ENCODE measurements around the gene TBKBP1.
A peak's percentile ranks its signal among the peaks of the same experiment; 100 is the strongest.
"Not testable (repeated sequence)": the region's sequence is repeated elsewhere in the genome, so short reads cannot be mapped to it uniquely, and the experiment has no call there.

Gene TBKBP1

DNA sequence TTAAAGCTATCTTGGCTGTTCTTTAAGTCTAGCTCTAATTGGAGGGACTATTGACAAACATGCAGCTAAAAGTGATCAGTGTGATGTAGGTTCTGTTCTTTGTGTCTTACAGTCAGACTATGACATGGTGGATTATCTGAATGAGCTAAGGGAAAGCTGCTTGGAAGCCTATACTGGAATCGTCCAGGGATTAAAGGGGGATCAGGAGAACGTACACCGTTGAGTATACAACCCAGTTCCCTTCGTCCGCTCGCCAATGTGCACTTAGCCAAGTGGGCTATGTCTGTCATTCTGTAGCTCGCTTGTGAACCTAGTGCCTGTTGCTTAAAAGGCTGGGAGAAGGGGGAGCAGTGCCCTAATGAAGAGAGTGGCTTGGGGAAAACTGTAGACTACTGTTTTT is 15.8 kb upstream of the TBKBP1 start:
- no peak for DNase-seq

DNA sequence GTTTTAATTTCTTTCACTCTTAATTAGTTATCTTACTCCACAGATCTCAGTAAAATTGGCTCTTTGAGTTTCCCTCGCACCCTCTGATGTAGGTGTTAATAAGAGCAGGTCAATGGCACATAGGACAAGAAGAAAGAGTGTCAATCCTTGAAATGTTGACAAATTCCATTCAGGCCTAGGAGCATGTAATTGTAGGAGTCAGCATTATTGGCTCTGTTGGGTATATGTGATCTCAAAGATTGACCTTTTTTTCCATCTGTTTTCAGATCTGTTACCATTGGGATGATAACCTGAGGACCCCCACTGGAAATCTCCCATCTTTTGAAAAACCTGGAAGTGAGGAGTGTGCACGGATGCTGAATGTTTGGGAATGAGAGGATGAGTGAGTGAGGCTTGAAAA is 11.8 kb upstream of the TBKBP1 start:
- DNase-seq: no peak

DNA sequence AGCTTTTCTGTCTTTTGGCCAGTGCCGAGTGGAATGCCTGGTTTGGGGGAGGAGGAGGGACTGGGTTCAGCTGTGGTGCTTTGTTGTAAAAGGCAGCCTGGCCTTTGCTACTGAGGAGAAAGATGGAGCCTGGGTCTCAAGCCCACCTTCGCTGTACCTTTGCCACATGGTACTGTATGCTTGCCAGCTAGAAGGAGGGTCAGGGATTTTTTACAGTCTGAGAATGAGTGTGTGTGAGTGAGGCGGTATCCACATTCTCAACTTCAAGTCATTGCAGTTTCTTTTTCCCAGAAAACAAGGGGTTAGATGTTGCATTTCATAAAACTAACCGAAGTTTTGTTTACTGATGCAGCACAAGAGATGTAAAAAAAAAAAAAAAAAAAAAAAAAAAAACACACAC is 11.2 kb upstream of the TBKBP1 start:
- DNase-seq: not testable (repeated sequence)

DNA sequence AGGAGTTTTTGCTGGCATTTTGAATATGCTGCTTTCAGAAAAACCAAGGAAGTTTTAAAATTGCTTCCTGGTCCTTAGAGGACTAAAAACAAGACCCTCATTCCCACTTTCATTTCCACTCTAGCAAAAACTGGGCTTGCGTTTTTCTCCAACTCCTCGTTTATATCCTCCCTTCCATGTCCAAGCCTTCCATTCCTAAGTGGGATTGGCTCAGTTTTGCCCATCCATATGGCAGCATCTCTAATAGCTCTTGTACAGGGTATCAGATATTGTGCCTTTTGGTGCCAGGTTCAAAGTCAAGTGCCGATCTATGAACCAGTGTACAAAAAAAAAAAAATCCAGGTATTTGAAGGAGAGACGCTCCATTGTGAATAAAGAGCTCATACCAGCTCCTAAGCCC is 9.9 kb upstream of the TBKBP1 start:
- DNase-seq: no peak

DNA sequence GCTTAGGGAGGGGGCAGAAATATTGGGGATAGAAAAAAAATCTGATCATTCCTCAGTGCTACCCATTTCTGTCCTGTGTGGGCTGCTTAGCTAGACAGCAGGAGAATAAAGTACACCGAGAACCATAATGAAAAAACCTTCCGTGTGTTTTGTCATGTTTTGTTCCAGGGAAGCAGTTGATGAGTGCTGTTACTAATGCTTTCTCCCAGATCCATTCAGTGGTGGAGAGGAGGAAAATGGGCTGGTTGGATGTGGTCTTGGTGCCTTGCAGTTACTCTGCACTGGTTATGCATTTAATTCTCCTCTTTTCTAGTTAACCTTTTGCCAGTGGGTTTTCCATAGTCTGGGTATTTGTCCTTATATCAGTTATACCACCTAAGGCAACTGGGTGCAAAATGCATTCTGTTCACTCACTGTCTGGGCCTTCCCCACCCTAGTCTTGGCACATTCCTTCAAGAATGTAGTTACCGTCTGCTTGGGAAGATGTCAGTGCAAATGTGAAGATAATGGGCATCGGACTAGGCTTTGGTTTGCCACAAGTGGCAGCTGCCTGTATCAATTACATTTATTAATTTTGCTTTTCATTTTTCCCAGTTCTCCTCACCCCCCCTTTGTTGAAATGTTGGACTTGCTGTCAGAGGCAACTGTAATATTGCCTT is 9.3 kb upstream of the TBKBP1 start:
- no peak for DNase-seq

DNA sequence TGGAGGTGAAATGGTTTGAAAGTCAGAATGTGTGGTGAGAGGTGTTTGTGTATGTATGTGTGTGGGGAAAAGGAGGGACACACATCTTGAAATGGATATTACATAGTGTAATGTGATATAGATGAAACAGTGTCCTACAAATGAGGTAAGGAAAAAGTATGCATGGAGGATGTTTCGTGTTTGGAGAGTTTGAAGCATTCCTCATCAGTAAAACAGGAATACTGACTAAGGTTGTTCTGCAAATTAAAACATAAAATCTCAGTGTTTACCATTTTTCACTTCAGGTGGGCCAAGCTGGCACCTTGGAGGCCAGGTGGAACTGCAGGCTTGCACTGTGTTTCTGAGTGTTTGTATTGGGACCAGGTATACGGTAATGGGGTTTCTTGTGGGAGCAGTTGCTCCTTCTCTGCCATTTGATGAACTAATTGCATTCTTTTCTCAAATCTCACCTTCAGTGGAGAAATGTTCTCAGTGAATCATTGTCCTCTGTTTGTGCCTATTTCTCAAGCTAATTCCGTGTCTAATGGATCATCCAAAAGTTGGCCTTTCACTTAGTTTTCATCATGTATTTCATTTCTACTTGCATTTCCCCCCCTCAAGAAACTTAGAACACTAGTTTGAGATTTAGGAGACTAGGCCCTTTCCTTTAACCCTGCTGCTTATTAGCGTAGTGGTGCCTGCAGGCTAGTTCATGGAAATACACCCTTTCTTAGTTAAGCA is 8.2 kb upstream of the TBKBP1 start:
- DNase-seq: no peak

DNA sequence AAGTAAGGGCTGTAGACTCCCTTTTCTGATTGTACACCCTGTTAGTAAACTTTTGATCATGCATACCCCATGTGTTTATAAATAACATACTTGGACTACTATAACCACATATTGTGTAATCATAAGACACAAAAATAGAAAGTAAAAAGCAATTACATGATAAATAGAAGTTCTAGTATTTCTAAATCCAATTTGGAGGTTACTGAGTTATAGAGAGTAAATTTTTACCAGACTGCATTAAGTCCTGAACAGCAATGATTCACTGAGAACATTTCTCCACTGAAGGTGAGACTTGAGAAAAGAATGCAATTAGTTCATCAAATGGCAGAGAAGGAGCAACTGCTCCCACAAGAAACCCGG is 7.7 kb upstream of the TBKBP1 start:
- DNase-seq: no peak

DNA sequence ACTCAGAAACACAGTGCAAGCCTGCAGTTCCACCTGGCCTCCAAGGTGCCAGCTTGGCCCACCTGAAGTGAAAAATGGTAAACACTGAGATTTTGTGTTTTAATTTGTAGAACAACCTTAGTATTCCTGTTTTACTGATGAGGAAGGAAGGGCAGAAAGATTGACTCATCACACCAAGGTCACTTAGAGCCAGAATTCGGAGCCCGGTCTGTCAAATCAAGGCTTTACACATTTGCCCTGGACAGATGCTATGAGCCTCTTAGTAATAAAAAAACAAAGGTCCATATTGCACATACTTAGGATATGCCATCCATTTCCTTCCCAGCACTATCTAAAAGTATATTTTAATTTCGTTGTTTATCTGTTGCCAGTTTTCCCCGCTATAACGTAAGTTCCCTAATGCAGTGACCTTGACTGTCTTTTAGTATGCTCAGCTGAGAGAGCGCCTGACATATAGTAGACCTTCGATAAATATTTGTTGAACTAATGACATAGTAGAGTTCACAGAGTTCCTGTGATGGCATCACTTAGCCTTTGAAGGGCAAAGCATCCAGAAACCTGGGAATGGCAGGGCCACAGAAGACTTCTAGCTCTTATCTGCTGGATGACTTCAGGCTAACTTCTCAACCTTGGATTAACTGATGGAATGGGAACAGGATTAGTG is 7.2 kb upstream of the TBKBP1 start:
- DNase-seq: no peak

DNA sequence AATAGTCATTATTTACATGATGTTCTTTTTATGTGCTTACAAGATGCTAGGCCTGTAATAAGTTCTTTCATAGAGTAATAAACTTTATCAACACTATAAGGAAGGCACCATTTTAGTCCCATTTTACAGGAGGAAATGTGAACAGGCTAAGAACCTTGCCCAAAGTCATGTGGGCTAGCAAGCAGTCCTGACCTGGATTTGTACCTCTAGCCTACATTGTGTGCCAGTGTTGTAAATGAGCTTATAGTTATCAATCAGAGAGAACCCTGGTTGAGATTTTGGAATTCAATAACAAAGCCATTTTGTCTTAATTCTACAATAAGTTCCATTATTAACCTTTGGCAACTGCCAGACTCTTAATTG is 6.7 kb upstream of the TBKBP1 start:
- no peak for DNase-seq

DNA sequence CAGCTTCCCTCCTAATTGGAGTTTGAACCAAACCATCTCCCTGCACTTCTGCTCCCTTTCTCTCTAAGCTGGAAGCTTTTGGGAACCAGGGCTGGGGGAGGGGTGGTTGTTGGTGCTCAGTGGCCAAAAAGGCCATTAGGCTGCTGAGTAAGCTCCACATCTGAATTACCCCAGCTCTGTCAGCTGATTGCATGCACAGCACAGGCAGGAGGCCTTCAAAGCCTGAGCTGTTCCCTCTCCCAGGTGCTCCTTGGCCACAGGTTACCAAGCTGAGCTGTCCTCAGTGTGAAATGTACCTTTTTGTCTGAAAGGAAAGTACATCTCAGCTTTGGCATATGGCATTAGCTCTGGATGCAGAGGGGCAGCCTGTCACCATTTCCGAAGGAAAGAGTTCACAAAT is 6.2 kb upstream of the TBKBP1 start:
- DNase-seq: no peak

DNA sequence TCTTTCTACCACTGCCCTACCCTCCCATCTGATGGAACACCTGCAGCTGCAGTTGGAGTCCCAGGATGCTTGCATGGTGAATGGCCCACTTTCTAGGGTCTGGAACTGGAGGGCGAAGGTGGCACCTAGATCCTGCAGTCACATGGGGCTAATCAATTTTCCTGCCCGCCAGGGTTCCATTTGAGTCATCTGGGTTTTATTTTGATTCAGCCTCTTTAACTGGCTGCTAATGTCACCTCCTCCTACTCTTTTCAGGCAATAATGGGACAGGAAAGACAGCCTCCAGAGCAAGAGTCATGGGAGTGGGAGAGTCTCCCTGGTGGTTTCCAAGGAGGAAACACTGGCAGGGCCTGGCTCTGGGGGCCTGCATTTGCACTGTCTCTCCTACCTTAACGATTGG is 3.8 kb upstream of the TBKBP1 start:
- no peak for DNase-seq

DNA sequence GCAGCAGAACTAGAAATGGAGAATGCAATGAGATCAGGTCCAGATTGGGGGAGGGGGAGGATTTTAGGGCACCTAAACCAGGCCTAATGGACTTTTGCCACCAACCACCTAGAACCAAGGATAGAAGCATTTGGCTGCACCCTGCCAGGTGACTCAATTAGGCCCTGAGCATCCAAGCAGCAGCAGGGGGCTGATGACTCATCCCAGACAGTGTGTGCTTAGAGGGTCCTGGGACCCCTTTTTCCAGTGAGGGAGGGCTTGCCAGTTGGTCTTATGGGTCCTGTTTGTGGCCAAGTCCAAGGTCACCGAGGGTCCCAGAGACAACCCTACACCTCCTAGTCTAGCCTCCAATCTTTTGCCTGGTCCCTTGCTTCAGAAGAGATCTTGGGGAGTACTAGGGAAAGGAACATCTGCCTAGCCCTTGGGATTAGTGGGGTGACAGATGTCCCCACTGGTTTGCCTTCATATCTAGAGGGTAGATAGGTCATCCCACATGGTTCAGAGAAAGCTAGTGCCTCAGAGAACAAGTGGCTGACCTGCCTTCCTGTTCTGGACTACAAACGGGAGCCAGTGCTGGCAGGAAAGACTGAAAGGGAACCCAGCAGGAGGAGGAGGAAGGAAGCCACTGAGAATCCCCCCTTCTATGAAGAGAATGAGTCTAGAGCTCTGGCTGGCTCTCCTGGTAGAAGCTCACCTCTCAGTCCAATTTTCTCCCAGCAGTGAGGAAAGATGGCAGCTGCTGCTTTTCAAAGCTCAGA is 1.6 kb upstream of the TBKBP1 start:
- DNase-seq: no peak

DNA sequence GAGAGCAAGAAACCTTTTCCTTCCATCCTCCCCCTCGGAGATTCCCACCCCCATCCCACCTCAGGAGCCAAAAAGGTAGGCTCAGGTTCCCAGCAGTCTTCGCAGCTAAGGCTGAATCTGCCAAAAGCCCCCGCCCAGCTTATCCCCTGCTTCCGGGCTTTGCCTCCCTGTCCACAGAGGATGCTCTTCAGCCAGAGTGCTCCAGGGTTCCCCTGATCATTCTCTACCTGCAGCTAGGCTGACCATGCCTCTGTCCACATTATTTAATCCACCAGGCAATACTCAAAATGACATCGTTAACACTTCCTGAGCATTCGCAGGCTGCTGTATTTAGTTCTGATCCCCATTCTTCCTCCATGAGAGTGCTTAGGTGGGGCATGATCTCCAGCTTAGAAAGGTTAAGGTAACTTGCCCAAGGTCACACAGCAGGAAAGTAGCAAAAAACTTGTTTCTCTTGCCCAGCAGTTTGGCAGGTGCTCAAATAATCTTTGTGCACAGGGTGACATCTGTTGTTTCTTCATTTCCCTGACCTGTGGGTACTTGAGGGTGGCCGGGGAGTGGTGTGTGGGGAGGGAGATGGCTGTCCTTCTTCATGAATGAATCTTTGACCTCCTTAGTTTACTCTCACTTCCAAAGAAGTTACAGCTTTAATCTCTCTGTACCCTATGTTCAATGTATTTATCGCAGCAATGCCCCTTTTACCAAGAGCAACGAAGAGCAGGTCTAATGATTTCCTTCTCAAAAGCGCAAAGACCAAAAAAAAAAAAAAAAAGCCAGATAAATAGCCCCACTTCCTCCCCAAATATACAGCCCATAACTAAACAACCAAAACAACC is 848 bp upstream of the TBKBP1 start:
- DNase-seq: no peak

DNA sequence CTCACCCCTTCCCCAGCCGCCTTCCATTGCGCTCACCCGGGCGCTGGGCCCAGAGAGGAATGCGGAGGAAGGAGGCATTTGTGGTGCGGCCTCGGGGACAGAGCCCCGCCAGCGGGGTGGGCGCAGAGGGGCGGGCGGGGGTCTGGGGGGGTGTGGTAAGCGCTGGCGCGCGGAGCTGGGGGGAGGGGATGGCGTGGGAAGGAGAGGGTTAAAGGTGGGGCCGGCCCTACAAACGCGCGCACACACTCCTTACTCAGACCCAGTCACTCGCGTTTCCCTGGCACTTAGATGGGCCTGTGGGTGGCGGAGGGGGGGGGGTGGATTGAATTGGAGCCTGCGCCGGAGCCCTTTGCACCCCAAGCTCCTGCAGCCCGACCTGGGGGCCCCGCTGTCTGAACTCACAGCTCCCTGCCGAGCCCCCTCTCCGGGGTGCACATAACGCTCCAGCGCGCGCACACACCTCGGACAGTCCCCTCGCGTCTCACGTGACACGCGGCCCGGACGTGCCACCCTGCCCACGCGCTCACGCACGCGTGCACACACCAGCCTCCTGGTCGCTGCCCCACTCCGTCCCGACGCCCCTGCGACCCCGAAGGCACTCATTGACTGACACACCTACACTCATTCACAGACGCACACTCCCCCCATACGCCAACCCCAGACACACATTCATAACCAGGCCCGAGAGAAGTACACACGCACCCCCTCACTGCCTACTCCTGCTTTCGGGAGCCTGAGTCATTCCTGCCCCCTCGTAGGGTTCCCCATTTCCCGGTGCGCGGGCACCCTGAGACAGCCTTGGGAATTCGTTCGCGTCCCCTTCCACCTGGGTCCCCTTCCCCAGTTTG is 844 bp downstream of the TBKBP1 start:
- DNase-seq: peak; percentile 42 to 68

DNA sequence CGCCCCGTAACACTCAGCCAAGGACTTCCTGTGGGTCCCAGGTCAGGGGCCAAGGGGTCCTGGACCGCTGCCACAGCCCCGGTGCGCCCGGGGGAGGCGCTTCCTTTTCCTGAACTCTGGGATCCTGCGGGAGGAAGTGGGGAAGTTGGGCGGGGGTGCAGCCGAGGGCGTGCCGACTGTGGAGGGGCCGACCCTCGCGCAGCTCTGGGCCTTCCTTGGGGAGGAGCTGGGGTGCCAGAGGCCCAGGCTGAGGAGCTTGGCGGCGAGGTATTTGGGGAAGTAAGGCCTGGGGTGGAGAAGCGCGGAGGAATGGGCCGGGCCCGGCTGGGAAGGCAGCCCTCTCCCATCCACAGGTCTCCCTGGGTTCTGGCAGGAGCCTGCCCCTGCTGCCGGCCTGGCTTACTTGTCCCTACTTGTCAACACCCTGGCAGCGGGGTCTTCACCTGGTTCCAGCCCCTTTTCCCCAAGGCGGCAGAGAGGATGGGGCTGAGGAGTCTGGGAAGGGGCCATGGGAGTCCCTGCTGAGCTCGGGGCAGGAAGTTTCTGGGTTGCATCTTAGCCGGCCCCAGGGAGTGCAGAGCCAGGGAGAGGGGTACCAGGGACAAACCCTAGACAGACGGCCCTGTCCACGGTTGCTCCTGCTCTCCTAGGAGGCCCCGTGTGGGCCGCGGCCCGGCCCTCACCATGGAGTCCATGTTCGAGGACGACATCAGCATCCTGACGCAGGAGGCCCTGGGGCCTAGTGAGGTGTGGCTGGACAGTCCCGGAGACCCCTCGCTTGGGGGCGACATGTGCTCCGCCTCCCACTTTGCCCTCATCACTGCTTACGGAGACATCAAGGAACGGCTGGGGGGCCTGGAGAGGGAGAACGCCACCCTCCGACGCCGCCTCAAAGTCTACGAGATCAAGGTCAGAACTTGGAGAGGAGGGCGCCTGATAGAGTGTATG is 1.7 kb downstream of the TBKBP1 start:
- DNase-seq: peak; percentile 36 to 55

DNA sequence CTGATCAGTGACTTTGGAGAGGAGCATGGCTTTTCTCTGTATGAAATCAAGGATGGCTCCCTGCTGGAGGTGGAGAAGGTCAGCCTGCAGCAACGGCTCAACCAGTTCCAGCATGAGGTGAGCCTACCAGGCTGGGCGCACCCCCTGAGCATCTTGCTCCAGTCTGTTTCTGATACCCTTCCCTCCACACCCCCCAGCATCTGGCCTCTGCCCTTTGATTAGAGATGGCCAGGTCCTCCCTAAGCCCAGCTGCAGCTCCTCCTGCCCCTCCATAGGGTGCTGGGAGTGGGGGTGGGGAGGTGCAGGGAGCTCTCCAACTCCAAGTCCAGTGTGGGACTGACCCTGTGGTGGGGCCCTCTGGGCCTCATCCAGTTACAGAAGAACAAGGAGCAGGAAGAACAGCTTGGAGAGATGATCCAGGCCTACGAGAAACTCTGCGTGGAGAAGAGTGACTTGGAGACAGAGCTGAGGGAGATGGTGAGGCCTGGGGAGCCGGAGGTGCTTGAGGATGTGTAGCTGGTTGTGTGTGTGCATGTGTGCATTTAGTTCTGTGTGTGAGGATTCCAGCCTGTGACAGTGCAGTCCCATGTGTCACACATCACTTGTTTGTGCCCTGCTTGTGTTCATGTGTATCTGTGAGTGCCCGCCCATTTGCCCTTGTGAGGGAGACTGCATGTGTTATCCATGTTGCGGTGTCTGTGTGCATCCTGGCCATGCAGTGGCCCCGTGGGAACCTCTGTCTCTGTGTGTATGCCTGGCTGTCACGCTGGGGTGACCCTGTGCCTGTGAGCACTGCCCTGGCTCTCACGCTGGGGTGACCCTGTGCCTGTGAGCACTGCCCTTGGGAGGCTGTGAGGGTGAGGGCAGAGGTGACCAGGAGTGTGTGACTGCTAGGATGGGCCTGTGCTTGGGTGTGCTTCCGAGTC is 3.0 kb downstream of the TBKBP1 start:
- no peak for DNase-seq

DNA sequence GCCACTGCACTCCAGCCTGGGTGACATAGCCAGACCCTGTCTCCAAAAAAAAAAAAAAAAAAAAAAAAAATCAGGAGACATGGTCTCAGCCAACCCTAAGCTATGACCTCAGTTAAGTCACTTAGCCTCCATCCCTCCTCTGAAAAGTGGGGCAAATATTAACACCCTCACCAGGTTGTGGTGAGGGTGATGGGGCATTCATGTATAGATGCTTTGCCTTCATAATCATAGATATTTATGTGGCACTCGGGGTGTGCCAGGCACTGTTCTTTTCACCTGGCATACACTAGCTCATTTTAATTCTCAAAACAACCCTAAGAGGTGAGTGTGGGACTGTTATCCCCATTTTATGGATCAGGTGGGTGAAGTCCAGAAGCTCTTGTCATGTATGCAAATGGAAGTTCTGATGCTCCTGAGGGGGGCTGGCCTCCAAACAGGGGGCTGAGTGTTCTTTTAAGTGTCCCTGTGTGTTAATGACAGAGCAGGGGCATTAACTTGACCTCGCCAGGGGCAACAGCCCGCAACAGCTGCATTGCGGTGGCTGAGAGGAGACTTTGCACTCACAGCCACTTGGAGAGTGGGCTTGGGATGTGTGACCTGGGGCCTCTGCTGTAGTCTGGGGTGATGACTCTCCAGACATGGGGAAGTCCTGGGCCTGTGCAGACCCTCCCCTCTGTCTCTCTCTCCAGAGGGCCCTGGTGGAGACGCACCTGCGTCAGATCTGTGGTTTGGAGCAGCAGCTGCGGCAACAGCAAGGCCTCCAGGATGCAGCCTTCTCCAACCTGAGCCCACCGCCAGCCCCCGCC is 4.1 kb downstream of the TBKBP1 start:
- no peak for DNase-seq

DNA sequence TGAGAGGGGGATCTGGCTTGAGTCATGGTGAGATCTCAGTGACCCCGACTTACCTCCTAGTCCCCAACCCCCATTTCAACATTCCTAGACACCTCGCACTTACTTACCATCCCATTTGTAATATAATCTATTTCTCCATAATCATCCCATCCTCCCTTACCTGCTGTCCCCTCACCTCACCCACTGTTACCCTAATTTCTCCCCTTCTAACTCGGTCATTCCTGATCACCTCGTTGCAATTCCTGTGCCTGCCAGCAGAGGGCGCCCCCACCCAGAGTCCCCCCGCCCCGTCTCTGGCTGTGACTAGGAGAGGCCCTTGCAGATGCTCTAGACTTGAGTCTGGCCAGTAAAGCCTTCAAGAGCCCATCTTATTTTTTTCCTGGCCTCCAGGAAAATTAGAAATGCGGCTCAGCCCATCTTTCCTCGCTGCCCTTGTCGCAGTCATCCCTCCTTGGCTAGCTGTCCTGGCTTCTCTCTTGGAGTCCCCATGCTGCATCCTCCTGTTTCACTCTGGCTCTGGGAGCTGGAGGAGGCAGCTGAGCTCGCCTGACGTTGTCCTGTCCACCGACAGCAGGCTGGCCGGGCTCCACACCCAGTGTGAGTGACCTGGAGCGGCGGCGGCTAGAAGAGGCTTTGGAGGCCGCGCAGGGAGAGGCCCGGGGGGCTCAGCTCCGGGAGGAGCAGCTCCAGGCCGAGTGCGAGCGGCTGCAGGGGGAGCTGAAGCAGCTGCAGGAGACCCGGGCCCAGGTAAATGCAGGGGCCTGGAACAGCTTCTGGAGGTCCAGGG is 5.0 kb downstream of the TBKBP1 start:
- DNase-seq: peak; percentile 56 to 64
